ENCODE measurements around the gene ABHD16B.

DNA sequence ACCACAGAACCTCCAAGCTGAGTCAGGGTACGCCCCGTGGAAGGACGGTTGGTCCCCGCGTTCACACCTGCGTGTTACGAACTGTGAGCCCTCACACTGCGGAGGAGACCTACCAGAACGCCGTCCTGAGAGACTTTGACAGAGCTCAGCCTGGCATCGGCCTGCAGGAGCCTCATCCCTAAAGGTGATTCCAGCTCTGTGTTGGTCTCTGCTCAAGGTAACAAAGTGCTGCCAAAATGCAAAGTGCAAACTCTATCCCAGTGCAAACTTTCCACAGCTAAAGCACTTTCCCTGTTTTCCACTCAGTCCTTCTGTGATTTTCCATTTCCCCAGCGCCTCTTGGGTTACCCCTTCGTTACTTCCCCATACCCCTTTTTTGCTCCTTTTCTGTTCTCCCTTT, 21.7 kb upstream of the ABHD16B start:
- TF ChIP-seq POLR2A (IDR thresholded peaks at IDR 0.05; ENCODE audit: low read depth, low read length) (no peak), POLR2AphosphoS5 (IDR thresholded peaks at IDR 0.05; ENCODE audit: low read depth, low read length) (no peak), TAF1 (IDR thresholded peaks at IDR 0.05; ENCODE audit: low read depth, low read length) (no peak), PAX5 (IDR thresholded peaks at IDR 0.05; ENCODE audit: insufficient read depth, low read length, severe bottlenecking) (no peak)
